Peyer's patch (tissue), 4 donors: ENCODE data around the gene AXIN1.

ENCODE experiments used
- POLR2A ChIP-seq, 2 donors: fragments of 450-650 bp; IDR thresholded peaks; one replicate each; pipeline ENCODE4 v1.5.1; 2017; ENCODE audit warnings: antibody characterized with exemption in 2 of 2, mild to moderate bottlenecking in 2 of 2, moderate library complexity in 2 of 2
- TF ChIP-seq, protein P1 (sequence below), 6 experiments: fragments of 450-650 bp in 4 of 6; fragments of 200-600 bp in 2 of 6; sonication (generic) in 1 of 6; IDR thresholded peaks; one replicate each; pipeline ENCODE4 v1.5.1; 2017 to 2019; ENCODE audit warnings: antibody characterized with exemption in 6 of 6, mild to moderate bottlenecking in 3 of 6, moderate library complexity in 1 of 6

GRCh38 chr16:324451-325334 is 27.8 kb downstream of the AXIN1 start:
- TF ChIP-seq POLR2A (IDR thresholded peaks at IDR 0.05) = no peak
- TF ChIP-seq, protein P1, sequence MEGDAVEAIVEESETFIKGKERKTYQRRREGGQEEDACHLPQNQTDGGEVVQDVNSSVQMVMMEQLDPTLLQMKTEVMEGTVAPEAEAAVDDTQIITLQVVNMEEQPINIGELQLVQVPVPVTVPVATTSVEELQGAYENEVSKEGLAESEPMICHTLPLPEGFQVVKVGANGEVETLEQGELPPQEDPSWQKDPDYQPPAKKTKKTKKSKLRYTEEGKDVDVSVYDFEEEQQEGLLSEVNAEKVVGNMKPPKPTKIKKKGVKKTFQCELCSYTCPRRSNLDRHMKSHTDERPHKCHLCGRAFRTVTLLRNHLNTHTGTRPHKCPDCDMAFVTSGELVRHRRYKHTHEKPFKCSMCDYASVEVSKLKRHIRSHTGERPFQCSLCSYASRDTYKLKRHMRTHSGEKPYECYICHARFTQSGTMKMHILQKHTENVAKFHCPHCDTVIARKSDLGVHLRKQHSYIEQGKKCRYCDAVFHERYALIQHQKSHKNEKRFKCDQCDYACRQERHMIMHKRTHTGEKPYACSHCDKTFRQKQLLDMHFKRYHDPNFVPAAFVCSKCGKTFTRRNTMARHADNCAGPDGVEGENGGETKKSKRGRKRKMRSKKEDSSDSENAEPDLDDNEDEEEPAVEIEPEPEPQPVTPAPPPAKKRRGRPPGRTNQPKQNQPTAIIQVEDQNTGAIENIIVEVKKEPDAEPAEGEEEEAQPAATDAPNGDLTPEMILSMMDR (IDR thresholded peaks at IDR 0.05) = no peak
